GM21367 (cell line): ENCODE data around the gene ATP5F1E.
"Not testable (repeated sequence)": the region's sequence is repeated elsewhere in the genome, so short reads cannot be mapped to it uniquely, and the experiment has no call there.

Experiments used
- ATAC-seq: cut with Tn5 transposase; IDR thresholded peaks from one replicate; pipeline ENCODE4 v1.9.1; 2021; ENCODE audit not compliant: unreplicated experiment

The ATP5F1E gene

DNA sequence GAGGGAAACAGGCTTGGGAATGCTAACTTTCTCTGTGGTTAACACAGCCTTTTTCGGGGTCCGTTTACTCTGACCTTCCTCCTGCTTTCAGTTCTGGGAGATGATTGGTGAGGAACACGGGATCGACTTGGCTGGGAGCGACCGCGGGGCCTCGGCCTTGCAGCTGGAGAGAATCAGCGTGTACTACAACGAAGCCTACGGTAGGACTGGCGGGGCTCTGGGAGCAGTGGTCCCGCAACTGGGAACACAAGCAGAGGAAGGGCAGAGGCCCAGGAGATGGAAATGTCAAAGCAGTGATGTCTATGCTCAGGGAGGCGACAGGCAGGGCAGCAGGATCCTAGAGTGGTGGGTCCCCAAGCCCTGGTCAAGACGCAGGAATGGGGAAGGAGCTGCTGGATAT, 9.4 kb downstream of the ATP5F1E start:
- no peak for ATAC-seq

DNA sequence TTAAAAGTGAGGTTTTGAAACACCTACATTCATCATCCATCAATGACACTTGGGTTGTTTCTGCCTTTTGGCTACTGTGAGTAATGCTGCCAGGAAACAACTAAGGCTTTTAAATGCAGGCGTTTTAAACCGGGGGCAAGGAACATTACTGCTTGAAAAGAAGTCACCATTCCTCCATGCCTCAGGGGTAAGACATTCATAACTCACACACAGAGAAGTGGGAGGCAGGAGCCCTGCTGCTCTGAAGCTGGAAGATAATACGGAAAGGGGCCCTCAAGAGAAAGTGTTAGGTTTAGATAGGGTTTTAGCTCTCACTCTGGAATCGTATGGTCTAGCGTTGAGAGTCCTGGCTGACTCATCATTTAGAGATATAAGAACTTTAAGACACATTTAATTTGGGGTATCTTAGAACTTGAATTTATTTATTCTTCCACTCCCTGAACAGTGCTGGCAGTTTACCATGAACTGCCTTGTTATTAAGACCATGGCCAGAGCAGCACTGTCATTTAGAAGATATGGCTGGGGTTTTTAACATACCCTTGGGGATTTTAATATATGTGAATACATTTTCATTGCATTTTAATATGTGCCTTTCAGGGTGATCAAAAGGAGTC, 11.1 kb downstream of the ATP5F1E start:
- ATAC-seq, result no peak

DNA sequence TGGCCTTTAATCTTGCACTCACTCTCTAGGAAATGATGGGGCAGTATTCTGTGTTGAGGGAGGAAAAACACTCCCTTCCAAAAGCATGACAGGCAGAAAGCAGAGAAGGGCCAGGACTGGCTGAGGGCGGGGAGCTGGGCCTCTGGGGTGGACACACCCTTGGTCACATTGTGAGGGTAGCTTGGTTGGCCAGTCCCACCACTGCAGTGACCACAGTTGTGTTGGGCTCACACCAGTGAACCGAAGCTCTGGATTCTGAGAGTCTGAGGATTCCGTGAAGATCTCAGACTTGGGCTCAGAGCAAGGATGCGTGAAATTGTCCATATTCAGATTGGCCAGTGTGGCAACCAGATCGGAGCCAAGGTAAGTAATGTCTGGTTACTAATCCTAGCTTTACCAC, 12.9 kb downstream of the ATP5F1E start, which contains the start of gene TUBB1:
Gene TUBB1, plus strand, starts transcription at position 213 of the 400 bp plus-strand sequence. Its CDS starts 94 bp downstream, at position 307.
- no peak for ATAC-seq

DNA sequence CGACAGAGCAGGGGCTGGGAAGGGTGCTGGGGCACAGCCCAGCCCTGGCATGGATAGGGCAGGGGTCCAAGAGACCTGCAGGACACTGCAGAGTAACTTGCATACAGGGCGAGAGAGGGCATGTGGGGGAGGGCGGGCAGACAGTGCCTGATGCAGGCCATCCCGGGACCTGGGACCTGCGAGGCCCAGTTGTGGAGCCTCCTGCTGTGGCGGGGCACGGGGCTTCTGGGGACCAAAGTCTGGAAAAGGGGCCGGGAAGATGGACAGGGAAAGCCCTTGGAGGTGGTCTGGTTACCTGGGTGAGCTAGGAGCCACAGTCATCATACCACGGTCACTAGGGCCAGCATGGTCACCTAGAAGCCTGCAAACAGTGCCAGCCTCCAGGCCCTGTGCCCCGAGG, 13.3 kb downstream of the ATP5F1E start:
- no peak for ATAC-seq

DNA sequence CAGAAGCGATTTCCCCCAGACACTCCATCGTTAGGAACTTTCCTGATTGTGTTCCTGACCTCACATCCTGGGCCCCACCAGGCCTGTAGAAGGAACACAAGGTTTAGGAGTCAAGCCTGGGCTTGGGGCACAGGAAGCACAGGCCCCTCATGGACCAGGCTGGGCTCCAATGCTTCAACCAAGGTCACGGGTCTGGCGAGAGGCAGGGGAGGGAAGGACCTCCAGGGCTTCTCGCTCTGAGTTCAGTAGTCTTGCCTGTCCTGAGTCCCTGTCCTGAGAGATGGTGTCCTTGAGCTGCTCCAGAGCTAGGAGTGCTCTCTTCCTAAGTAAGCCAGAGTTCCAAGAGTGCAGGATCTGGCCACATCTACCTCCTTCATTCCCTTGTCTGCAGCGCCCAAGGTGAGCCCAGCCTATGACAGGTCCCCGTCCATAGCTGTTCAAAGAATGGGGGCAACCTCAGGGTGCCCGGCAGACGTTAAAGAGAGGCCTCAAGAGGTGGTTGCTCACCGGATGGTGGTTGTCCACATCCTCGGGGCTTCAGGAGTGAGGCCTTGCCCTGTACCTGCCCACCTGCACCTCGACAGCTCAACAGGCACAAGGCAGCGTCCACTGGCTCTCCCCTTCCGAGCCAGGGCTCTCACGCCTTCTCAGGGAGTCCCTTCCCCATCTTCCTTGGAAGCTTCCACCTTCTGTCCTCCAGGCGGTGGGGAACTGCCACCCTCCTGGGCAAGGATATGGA, 14.5 kb downstream of the ATP5F1E start:
- no peak for ATAC-seq

DNA sequence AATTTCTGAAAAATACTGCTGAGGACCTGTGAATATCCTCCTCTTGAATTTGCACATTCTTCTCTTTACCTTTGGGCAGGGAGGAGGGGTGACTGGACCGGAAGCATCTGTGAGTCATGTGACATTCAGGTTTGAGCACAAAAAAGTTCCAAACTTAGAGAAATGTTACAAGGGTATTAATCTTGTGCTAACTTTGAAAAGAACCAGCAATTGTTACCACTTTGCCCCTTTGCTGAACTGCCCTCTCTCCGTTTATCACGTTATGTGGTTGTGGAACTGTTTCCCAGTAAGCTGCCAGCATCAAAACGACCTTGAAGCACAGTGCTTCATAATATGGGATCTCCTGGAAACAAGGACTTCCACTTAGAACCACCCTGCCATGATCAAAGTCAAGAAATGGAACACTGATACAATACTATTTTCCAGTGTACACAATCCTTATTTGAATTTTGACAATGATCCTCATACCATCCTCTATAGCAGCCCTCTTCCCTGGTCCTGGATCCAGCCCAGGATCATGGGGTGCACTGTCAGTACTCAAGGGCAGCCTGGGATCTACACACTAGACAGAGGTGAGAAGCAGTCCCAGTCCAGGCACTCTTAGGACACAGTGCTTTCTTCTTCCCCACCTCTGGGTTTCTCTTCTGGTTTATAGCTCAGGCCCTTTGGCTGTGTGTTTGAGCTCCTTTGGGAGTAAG, 15.2 kb downstream of the ATP5F1E start:
- no peak for ATAC-seq

DNA sequence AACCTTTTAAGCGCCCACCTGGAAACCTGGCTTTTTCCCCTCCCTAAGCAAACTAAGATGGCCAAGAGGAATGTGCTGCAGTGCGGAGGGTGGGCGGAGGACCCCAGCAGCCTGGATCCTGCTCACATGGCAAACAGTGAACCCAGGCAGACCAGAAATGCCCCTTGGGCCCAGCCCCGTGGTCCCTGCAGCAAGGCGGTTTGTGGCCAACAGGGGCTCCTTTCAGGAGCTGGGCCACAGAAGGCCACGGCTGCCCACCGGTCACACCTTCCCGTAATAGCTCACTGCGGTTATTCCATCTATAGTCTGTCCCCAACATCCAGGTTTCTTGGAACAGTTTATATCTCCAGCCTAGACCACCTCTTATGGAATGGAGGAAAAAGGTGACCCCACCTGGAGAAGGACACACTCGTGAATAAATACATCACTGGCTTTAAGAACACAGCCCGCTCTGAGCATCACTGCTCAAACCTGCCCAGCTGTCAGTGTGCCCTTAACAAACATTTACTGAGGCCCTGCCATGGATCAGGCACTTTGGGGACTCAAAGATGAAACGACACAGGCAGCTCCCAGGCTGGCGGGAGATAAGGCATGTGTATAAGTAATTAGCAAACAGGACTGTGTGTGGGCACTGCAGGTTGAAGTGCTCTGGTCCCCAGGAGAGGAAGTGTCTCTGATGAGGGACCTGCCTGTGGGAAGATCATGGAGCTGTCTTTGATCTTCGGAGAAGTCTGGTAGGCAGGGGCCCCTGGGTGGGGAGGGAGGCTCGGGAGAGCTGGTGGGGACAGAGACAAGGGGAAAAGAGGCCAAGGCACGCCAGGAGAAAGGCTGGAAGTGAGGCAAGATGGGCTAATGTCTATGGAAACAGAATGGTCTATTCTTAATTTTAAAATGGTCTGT, 16.1 kb downstream of the ATP5F1E start:
- no peak for ATAC-seq

DNA sequence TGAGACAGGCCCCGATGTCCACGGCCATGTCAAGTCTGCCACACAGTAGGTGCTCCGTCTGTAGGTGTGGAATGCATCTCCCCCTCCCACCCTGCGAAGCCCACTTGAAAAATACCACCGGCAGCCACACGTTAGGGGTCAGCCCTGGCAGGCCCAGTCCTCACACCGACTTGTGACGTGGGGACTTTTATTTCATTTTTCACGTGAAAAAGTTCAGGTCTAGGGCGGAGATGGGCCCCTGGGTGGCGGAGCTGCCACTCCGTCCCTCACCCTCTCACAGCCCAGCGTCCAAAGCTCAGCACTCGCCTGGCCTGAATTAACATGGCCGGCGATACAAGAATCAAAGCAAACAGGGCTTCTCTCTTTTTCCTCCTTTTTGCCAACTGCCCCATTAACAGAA, 16.7 kb downstream of the ATP5F1E start:
- no peak for ATAC-seq

DNA sequence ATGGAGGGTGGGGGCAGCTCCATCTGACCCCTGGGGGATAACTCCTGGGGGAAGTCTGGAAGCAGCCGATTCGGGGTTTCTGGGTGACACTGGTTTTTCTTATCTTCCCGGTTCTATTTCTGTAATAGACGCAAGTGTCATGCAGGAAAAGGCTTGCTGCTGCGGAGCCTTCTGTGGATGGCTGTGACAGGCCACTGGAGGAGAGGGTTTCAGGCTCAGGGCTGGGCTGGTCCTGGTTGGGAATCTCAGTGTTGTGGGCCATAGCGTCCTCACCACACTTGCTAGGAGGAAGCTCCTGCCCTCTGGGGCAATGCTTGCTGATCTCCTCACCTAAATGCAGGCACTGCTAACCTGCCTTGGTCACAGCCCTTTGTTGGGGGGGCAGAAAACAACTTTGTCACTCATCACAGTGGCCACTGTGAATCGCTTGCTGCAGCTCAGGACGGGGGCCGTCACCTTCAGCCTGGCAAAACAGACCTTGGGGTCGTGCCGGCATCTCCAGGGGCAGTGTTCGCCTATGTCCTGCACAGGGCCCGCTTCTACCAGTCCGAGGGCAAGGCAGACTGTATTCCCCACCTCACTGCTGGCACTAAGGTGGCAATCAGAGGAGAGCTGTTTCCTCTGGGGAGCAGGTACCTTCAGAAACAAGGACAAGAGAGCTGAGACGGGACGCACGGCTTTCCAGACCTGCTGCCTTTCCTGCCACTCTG, 17.3 kb downstream of the ATP5F1E start:
- ATAC-seq, result no peak

DNA sequence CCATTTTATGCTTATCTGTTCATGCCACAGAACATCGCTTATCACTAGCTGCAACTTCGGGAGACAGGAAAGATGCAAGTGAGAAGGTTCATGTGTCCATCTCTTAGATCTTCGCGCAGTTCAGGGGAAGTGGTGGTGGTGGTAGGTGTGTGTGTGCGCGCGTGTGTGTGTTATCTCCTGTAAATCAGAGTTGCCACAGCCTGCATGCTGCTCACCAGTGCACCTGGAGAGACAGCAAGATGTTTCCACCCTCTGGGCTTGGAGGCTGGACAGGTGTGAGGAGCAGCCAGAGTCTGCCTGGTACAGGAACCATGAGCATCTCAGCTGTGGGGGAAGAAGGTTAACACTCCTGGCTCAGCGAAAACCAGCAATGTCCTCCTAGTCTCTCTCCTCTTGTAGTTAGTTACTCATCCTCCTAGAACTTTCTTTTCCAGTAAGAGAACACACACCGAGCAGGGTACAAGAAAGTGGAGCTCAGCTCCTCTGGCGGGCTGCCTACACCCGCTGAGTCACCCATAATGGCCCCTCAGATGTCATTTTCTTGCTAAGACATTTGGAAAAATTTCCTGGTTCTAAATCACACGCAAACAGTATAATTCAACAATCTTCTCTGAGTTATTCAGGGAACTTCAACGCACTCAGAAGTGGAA, 18.1 kb downstream of the ATP5F1E start:
- no peak for ATAC-seq

DNA sequence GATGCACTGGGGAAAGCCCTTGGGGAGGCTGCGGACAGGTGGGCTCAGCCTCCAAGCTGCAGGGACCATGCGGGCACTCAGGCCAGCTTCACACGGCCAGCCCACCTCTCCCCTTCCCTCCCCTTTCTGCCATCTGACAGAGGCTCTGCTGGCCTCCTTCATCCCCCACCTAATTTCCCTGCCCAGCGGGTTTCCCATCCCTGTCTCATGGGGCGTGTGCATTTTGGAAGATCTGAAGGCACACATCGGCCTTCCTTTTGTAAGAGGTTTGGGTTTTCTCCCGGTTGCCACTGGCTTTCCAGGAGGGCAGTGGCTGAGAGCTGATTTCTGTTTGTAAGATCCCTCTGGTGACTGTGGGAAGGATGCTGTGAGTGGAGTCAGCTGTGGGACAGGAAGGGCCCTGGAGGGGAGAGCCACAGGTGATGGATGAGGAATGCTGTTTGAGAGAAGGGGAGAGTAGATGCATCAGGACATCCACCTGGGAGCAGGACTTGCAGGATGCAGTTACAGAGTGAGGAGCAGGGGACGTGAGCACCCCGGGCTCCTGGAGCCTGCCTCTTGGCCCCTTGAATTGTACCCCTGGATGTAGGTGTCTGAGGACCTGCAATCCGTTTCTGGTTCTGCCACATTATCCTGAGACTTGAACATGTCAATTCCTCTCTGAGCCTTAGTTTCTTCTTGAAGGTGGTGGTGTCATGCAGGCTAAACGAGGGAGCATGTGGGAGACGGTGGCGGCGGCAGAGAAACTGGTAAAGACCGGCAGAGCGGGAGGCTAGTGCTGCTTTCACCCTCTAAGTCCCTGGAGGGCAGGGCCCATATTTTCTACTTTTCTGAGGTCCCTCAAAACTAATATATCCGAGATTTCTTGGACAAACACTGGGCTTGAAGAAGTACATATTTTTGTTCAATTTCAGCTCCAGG, 18.8 kb downstream of the ATP5F1E start:
- no peak for ATAC-seq

DNA sequence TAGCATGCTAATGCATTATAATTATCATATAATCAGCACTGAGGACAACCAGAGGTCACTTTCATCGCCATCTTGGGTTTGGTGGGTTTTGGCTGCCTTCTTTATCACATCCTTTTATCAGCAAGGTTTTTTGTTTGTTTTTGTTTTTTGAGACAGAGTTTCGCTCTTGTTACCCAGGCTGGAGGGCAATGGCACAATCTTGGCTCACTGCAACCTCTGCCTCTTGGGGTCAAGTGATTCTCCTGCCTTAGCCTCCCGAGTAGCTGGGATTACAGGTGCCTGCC, 20.3 kb downstream of the ATP5F1E start:
- not testable (repeated sequence) for ATAC-seq

DNA sequence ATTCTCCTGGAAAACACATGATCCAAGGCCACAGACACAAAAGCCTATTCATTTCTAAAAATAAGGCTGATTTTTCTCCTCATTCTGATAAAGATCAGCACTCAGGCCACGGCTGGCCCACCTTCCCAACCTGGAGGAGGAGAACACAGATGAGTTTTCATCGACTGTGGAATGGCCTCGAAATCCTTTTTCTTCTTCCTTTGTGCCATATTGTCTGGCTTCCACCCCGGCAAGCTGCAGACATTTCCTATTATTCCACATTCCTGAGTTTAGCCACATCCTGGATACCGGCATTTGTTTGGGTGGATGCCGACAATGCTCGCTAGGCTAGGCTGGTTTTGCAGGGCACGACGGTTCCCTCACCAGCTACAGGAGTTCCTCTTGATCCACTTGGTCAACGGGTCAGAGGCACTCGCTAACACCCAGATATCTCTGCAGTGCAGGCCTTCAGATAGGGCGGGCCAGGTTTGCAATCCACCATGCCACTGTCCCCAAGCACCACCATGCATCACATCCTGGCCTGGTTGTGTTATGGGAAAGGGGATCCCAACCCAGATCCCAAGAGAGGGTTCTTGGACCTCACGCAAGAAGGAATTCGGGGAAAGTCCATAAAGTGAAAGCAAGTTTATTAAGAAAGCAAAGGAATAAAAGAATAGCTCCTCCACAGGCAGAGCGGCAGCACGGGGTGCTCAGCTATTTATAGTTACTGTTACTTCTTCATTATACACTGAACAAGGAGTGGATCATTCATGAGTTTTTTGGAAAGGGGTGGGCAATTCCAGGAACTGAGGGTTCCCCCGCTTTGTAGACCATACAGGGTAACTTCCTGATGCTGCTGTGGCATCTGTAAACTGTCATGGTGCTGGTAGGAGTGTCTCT, 20.9 kb downstream of the ATP5F1E start:
- no peak for ATAC-seq

DNA sequence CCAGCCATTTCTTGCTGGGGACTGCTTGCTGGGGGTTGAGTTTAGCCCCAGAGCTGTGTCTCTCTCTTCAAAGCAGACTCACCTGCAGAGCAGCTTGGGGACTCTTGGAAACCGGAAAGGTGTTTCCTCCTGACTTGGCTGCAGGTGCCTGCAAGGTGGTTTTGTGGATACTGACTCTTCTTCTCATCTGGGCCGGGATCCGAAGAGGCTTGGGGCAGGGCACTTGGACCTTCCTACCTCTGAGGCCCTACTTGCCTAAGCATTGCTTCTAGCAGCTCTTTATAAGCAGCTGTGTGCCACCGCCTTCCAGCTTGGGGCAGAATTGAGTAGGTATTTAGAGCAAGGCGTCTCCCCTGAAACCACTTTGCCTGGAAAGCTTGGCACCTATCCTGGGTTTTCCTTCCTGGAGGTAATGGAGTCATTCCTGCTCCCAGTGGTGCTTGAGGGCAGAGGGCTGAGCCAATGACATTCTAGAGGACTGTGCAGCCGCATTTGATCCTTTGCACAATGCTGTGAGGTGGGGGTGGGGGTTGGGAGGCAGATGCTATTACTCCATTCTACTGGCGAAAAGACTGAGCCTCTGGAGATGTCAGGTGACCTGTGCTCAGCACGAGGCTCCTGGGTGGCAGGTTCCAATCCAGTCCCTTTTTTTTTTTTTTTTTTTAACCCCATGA, 21.7 kb downstream of the ATP5F1E start:
- no peak for ATAC-seq

DNA sequence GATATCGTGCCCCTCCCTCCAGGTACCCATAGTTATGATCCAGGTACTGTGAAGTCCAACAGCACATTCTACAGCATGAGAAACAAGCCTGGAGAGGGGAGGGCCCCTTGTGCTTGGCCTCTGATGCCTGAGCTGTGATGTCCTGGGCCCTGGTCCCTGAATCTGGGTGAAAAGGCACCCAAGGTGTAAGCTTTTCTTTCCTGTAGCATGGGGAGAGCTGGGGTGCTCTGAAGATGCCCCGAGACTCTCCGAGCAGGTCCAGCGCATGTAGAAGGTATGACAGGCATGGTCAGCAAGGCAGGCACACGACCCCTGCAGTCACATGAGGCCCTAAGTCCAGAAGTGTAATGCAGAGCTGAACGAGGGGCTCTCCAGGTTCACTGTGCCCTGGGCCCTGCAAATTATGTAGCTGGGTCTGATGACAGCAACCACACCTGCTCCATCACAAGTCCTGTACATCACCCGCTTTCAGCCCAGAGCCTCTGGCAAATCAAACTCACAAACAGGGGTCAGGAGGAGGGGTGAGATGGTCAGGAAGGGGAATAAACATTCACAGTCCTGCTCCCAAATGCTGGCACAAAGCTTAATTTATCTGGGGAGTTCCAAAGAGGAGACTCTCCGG, 23.3 kb downstream of the ATP5F1E start:
- ATAC-seq, result no peak

DNA sequence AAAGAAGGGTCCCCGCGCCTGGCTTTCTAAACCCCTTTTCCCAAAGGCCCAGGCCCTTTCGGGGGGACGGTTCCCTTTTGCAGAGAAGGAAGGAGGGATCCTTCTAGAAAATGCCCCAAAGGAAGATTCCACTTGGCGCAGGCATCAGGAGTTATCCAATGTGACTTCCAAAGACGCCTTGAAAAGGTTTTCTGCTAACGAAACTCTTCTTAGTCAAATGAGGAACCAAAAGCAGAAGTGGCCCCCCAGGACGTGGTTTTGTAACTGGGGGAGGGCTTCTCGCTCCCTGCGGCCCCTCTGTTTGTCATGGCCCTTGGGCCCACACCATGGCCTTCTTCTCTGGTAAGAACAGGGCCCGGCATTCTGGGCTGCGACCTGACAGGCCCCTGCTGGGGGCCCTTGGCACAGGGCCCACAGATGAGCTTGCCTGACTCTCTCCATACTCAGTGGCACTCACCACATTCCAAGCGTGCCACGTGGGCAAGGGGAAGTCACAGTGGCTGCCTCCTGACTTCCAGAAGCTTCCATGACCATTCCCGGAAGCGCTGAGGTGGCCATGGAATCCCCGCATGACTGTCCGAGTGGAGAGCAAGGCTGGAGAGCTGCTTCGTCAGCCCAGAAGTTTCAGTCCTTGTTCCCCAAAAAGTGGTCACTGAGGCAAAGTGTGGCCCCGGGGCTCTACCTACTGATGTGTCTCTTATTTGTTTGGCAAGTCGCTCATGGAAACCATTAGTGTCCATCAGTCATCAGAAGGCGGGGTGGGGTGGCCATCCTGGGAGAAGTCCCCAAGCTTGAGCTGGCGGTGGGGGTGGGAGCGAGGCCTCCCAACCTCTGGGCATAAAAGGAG, 24.2 kb downstream of the ATP5F1E start:
- peak; percentile 28 for ATAC-seq
